Measurements from ENCODE around the gene UBA1. TPM values are rescaled to one million over a fixed set of nuclear protein-coding genes. Genes with fewer than 3 reads are reported as not detected.

The UBA1 gene
- total and polyA plus RNA-seq, 2 of the 8 experiments (the other 6 are each of a cell fraction or from before 2014, with no cell fraction given), result 313 to 458 TPM

GRCh38 chrX:47169726-47170515, 23.7 kb upstream of the UBA1 start:
- H3K14ac ChIP-seq (ENCODE audit: insufficient read length), result no peak overlapping the region
- H2BK12ac ChIP-seq (ENCODE audit: low read depth, low read length), result no peak overlapping the region
- WGBS, 2 experiments (ENCODE audit: extremely low coverage in 1 of 2, insufficient coverage in 1 of 2, insufficient read length in 1 of 2, insufficient replicate concordance in 2 of 2, low coverage in 1 of 2, low lambda C conversion rate in 2 of 2, missing lambda C conversion rate in 1 of 2), result 90% methylated on average over 8 of the region's 13 CpGs; no CpG with 5 or more reads in 1 of the 2 experiments
- H2BK120ac ChIP-seq (replicated peaks; ENCODE audit: low read depth, low read length), result no peak overlapping the region
- H3K4me1 ChIP-seq (replicated peaks in 1 of 4; ENCODE audit: control insufficient read depth in 3 of 4, insufficient read depth in 4 of 4, low read length in 3 of 4), result no peaks in the 10 kb centered on the region
- H3K23ac ChIP-seq (ENCODE audit: insufficient read length), result no peak overlapping the region
- H3K4me2 ChIP-seq (ENCODE audit: insufficient read depth in 1 of 2, low read depth in 2 of 2, low read length in 2 of 2), result no peak overlapping the region
- H4K20me1 ChIP-seq (replicated peaks in 1 of 2; ENCODE audit: control insufficient read depth in 1 of 2, insufficient read depth in 2 of 2, low read length in 2 of 2), result peaks cover 0 to 2% of the 10 kb centered on the region in 2 experiments
- no peaks in the 10 kb centered on the region; the same call in 1 of the 2 replicates for H3K79me1 ChIP-seq (ENCODE audit: low read depth, low read length)
- POLR2A ChIA-PET (ENCODE audit: partially characterized antibody), result interaction anchor here (0.7 kb wide), 1 partner anchor 46 kb away, joined by 4 read pairs; no protein-coding TSS in a partner anchor
- H4K5ac ChIP-seq (ENCODE audit: insufficient read length, low read depth, low read length), result no peak overlapping the region
- peaks cover 0 to 1% of the 10 kb centered on the region in 2 experiments; a peak in 1 of 4 replicates for H3K79me2 ChIP-seq (ENCODE audit: control insufficient read depth in 1 of 2, insufficient read depth in 2 of 2, low read length in 2 of 2)
- DNase-seq (ENCODE audit: low read depth in 1 of 2, low spot score in 2 of 2), result no peak
- H2BK15ac ChIP-seq (ENCODE audit: low read length), result no peak overlapping the region
- CTCF ChIA-PET (ENCODE audit: partially characterized antibody), result interaction anchor here (1.2 kb wide), 1 partner anchor 19 kb away, joined by 5 read pairs; no protein-coding TSS in a partner anchor
- no peak for FAIRE-seq
- H3K27me3 ChIP-seq (replicated peaks in 1 of 4; ENCODE audit: control insufficient read depth in 3 of 4, extremely low read depth in 1 of 4, insufficient read depth in 3 of 4, low read length in 3 of 4), result no peaks in the 10 kb centered on the region
- no peak overlapping the region for H3K27ac ChIP-seq (ENCODE audit: low read depth, low read length)
- no peak overlapping the region for H2AK5ac ChIP-seq (ENCODE audit: low read depth, low read length)
- no peak overlapping the region for H3K56ac ChIP-seq (replicated peaks; ENCODE audit: insufficient read length, low read depth, low read length)
- no peak overlapping the region for H4K91ac ChIP-seq (replicated peaks; ENCODE audit: insufficient read length, low read length)
- no peak overlapping the region for H3K9ac ChIP-seq (replicated peaks in 1 of 4; ENCODE audit: extremely low read depth in 1 of 4, low read depth in 3 of 4, low read length in 3 of 4)
- no peak overlapping the region for H2AFZ ChIP-seq (ENCODE audit: low read length)
- no peak overlapping the region for H3K4me3 ChIP-seq (ENCODE audit: extremely low read depth in 1 of 4, insufficient read depth in 2 of 4, low read depth in 3 of 4, low read length in 4 of 4)
- H3K36me3 ChIP-seq (ENCODE audit: control insufficient read depth in 2 of 4, insufficient read depth in 4 of 4, low read length in 3 of 4), result peaks cover 0 to 14% (median 7%) of the 10 kb centered on the region in 4 experiments; a peak in 3 of 8 replicates
- H3K18ac ChIP-seq (ENCODE audit: extremely low read depth, low read length), result no peak overlapping the region
- H3K23me2 ChIP-seq (ENCODE audit: low read depth, low read length), result no peaks in the 10 kb centered on the region
- H2BK5ac ChIP-seq (ENCODE audit: low read depth, low read length), result no peak overlapping the region
- no peaks in the 10 kb centered on the region for H3K9me3 ChIP-seq (ENCODE audit: insufficient read depth in 2 of 2, low read depth in 1 of 2, low read length in 1 of 2)
- no peak overlapping the region for H4K8ac ChIP-seq (ENCODE audit: extremely low read depth, insufficient read depth, low read length)
- no peak overlapping the region for H3K4ac ChIP-seq (replicated peaks; ENCODE audit: insufficient read length, low read depth, low read length)
- H2BK20ac ChIP-seq (ENCODE audit: low read length), result no peak overlapping the region
- no peak for TF ChIP-seq USF2 (IDR thresholded peaks at IDR 0.05; ENCODE audit: low read length)
- TF ChIP-seq PHF8 (conservative IDR thresholded peaks at IDR 0.05; ENCODE audit: low read depth, low read length), result no peak
- TF ChIP-seq KDM4A (IDR thresholded peaks at IDR 0.05; ENCODE audit: low read depth, low read length, severe bottlenecking), result no peak
- TF ChIP-seq ASH2L (IDR thresholded peaks at IDR 0.05; ENCODE audit: low read length), result no peak
- no peak for TF ChIP-seq TAF1 (IDR thresholded peaks at IDR 0.05; ENCODE audit: low read depth, low read length)
- TF ChIP-seq, protein P1, sequence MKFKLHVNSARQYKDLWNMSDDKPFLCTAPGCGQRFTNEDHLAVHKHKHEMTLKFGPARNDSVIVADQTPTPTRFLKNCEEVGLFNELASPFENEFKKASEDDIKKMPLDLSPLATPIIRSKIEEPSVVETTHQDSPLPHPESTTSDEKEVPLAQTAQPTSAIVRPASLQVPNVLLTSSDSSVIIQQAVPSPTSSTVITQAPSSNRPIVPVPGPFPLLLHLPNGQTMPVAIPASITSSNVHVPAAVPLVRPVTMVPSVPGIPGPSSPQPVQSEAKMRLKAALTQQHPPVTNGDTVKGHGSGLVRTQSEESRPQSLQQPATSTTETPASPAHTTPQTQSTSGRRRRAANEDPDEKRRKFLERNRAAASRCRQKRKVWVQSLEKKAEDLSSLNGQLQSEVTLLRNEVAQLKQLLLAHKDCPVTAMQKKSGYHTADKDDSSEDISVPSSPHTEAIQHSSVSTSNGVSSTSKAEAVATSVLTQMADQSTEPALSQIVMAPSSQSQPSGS (IDR thresholded peaks at IDR 0.05; ENCODE audit: low read length), result no peak
- TF ChIP-seq, protein P2, sequence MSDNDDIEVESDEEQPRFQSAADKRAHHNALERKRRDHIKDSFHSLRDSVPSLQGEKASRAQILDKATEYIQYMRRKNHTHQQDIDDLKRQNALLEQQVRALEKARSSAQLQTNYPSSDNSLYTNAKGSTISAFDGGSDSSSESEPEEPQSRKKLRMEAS (IDR thresholded peaks at IDR 0.05), result no peak
- TF ChIP-seq RFX5 (IDR thresholded peaks at IDR 0.05; ENCODE audit: borderline replicate concordance, low read depth, low read length), result no peak
- no peak for TF ChIP-seq SP4 (IDR thresholded peaks at IDR 0.05; ENCODE audit: low read length)

Data from H1 (cell line).